HG03575 (cell line): Measurements from ENCODE around the gene PLXNA2.

Source experiments
- ATAC-seq: cut with Tn5 transposase; IDR thresholded peaks from one replicate; pipeline ENCODE4 v1.9.1; 2021; ENCODE audit not compliant: unreplicated experiment, insufficient number of reproducible peaks, low FRiP score; ENCODE audit errors: extremely low read depth

Gene PLXNA2

DNA sequence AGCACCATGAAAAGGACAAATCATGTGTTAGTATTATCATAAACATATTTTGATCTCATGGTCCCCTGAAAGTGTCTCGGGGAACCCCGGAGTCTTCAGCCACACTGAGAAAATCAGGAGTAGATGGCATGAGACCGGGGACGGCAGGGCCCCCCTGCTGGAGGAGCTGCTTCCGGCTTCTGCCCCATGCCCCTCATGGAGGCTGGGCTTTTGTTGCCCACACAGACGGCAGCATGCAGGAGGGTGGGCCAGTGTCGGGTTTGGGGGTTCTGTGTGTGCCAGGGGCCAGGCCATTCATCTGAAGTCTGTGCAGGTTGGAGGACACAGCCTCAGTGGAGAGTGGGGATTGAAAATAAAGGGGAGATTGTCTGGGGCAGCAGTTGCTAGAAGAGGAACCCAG, 258.2 kb downstream of the PLXNA2 start:
- ATAC-seq: no peak

DNA sequence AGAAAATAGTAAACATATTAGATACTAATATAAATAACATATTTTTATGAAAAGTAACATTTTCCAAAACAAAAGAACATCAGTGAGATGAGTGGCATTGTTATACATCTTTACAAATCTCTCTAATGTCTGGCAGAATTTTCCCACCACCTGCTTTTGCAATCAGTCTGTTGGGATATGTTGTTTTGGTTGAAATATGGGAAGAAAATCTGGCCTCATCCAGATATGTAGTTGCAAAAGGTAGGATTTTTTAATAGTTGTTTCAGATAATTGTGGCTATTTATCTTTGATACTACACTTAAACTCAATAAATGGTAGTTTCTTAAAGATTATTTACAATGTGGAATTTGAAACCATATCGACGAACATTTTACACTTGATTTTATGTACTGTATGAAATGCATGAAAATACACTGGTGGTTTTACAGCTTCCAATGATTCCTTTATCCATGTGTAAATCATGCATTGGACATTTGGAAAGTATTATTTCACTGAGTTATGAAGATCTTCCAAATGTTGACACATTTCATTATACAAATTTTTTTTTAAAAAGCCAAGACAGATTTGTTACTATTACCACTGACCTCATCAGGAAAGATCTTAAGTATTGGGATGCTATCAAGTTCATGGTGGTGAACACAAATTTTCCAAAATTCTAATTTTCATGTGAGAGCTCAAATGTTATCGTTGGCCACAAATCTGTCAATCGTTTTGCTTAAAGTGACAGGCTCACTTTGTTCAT, 259.2 kb downstream of the PLXNA2 start:
- ATAC-seq: no peak

DNA sequence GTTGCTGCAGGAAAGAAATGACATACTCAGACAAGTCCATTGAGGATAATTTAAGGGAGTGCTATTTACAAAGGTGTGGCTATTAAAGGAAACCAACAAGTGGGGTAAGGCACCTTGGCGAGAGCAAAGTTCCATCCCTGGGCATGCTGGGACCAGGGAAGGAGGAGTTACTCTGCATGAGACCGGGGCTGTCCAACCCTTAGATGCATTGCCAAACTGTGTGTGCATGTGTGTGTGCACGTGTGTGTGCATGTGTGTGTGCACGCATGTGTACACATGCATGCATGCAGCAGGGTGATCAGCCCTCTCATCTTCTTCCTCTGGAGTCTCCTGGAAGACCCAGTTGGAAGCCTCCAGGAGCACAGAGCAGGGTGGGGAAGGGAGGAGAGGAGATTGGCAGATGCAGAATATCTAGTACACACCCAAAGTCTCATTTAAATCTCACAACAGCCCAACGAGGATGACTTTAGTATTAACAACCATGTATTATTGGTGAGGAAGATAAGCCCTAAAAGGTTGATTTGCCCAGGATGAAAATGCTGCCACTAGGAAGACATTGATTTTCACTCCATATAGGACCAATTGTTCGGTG, 261.0 kb downstream of the PLXNA2 start:
- no peak for ATAC-seq

DNA sequence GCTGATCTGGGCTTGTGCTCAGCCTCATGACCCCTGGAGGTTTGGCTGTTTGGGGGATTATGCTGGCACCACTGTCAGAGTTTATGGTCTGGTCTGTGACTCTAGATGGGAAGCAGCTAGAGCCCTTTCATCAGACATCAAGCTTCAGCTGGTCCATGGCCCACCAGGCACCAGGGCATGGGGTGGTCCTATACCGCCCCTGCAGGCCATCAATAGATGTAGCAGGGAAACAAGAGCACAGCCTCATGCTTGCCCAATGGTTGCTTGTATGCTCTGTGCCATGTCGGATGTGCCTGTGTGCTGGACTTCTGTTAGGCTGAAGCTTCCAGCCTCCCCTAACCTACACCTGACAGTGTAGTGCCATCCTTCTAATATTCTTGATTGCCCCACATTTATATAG, 262.2 kb downstream of the PLXNA2 start:
- no peak for ATAC-seq

DNA sequence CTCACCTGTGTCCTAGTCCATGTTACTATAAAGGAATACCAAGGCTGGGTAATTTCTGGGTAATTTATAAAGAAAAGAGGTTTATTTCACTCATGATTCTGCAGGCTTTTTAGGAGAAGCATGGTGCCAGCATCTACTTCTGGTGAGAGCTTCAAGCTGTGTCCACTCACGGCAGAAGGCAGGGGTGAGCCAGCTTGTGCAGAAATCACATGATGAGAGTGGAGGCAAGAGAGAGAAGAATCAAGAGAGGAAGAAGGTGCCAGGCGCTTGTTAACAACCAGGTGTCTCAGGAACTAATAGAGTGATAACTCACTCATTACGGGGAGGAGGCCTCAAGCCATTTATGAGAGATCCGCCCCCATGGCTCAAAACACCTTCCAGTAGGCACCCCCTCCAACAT, 265.7 kb downstream of the PLXNA2 start:
- no peak for ATAC-seq

DNA sequence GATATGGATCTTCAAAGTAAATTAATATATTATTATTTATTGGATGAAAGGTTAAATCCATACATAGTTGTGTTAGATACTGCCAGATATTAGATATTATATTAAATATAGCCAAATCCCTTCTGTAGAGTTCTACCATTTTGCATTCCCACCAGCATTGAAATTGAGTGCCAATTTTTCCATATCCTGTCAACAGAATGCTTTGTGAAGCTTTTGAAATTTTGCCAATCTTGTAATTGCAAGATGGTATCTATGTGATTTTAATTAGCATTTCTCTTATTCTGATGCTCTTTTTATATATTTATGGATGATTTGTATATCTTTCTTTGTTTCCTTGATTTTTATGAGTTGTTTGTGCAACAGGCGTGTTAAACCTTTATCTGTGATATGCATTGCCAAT, 266.3 kb downstream of the PLXNA2 start:
- ATAC-seq: no peak

DNA sequence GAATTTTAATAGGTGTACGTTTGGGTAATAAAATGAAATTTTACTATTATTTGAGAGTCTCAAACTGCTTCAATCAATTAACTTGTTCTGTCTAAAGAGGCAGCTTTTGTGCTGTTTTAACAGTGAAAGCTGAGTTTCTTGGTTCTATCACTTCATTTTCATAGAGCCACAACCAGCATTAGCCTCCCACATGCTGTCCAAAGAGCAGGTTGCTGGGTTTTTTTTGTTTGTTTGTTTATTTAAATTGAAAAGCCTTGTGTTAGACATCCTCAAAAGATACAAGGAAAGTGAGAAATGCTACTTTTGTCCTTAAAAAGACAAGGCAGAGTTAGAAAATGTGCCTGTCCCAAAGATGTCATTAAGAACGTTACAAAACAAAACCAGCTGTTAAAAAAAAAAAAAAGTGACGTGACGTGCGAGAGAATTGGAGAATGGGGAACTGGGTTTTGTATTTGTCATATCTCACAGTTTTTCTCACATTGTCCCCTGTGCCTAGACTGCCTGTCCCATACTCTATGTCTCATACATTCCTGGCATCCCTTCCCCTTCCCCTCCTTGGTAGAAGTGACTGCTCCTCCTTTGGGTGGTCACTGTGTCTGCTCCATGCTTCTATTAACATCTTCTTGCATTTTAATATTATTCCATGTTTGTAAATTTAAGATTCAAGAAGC, 270.2 kb downstream of the PLXNA2 start:
- ATAC-seq: no peak

DNA sequence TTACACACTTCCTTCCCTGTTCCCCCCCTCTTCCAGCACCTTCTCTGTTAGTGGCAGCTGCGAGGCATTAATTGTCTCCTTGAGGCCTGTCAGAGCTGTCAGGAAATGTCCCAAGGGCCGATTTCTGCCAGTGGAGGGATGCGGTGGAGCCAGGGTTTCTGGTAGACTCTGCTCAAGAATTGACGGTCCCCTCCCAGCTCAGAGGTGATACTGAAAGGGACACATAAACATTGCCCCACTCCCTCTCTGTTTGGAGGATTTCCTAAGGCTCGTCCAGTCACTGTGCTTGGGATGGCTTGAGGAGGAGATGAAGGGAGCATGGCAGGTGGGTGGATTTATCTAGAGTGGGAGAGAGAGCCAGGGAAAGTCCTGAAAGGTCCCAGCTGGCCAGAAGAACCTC, 271.8 kb downstream of the PLXNA2 start:
- no peak for ATAC-seq
